Stimulated activated CD8-positive, alpha-beta memory T cell treated with anti-CD3 and anti-CD28 coated beads, Interleukin-12 subunit alpha, Interleukin-12 subunit beta, amount 100 ng/mL, for 24 hours (primary cell): ENCODE data around the gene PSMB8.

Experiments used
- DNase-seq: peaks from one replicate; pipeline ENCODE4 v3.0.0-alpha.2; 2020; ENCODE audit errors: extremely low read depth

The PSMB8 gene

GRCh38 chr6:32857156-32857891 is 13.5 kb upstream of the PSMB8 start:
- no peak for DNase-seq

GRCh38 chr6:32855467-32856174 is 11.8 kb upstream of the PSMB8 start:
- DNase-seq: no peak

GRCh38 chr6:32854376-32855178 is 10.7 kb upstream of the PSMB8 start:
- DNase-seq: no peak

- DNase-seq: peak; percentile 89
These were observed 9.9 kb upstream of the PSMB8 start, which contains the start of the genes PSMB9 and TAP1 for GRCh38 chr6:32853541-32854375. TSS of gene PSMB9 (plus strand) at chr6:32854192. CDS start at chr6:32854230, 38 bp downstream. TSS of gene TAP1 (minus strand) at chr6:32853704. CDS start at chr6:32853636, 68 bp downstream.

GRCh38 chr6:32852844-32853540 is 9.1 kb upstream of the PSMB8 start:
- DNase-seq: no peak

GRCh38 chr6:32852018-32852843 is 8.4 kb upstream of the PSMB8 start:
- DNase-seq: no peak

GRCh38 chr6:32851025-32851424 is 7.2 kb upstream of the PSMB8 start:
- DNase-seq: no peak

- no peak for DNase-seq
These were observed 5.3 kb upstream of the PSMB8 start for GRCh38 chr6:32849126-32849525.

GRCh38 chr6:32847795-32848194 is 3.9 kb upstream of the PSMB8 start:
- DNase-seq: no peak

- DNase-seq: no peak
These were observed 3.2 kb upstream of the PSMB8 start for GRCh38 chr6:32847004-32847403.

GRCh38 chr6:32845384-32845884 is 1.6 kb upstream of the PSMB8 start:
- DNase-seq: no peak

- no peak for DNase-seq
These were observed 1.1 kb upstream of the PSMB8 start for GRCh38 chr6:32844839-32845383.

- DNase-seq: no peak
These were observed 392 bp downstream of the PSMB8 start for GRCh38 chr6:32843331-32843978.

- DNase-seq: no peak
These were observed 1.2 kb downstream of the PSMB8 start for GRCh38 chr6:32842690-32843089.

GRCh38 chr6:32842021-32842650 is 1.7 kb downstream of the PSMB8 start:
- DNase-seq: no peak

- no peak for DNase-seq
These were observed 3.1 kb downstream of the PSMB8 start for GRCh38 chr6:32840604-32841246.

GRCh38 chr6:32839356-32839755 is 4.5 kb downstream of the PSMB8 start:
- no peak for DNase-seq
